ENCODE measurements around the gene AHRR.
"Not testable (repeated sequence)": the region's sequence is repeated elsewhere in the genome, so short reads cannot be mapped to it uniquely, and the experiment has no call there.

The AHRR gene

DNA sequence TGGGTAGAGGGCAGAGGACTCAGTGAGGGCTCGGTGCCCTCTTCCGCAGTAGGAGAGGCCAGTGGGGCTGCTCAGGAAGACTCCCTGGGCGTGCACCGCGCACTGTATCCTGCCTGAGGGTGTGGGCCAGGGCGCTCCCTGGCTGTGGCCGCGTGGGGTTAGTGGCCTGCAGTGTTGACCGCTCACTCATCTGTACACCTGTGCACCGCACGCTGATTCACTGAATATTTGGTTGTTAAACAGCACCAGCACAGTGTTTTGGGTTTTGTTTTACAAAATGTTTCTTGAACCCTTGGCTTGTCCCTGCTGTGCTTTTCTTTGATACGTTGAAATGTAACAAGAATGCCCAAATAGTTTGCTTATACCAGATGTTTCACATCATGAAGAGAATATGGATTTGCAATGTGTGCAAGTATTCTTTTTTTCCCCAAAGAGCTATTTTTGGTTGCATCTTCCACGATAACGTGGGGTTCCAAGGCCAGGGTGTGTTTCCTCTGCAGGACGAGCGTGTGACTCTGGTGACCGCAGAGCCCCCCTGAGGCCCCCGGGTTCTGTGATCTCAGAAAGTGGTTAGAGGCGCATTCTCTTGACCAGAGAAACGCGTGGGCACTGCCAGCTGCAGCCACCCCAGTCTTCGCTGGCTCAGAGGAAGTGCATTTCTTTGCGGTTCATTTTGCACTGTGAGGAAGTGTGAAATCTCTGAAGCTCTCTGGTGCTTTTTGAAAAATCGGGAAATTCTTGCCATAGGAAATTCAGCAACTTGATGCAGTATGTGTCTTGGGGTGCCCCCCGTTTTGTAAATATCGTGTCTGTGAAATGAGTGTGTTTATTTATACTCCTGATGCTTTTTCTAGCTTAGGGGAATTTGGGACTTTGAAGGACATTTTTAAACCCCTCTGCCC lies 46.9 kb downstream of the AHRR start:
- DNase-seq = no peak

DNA sequence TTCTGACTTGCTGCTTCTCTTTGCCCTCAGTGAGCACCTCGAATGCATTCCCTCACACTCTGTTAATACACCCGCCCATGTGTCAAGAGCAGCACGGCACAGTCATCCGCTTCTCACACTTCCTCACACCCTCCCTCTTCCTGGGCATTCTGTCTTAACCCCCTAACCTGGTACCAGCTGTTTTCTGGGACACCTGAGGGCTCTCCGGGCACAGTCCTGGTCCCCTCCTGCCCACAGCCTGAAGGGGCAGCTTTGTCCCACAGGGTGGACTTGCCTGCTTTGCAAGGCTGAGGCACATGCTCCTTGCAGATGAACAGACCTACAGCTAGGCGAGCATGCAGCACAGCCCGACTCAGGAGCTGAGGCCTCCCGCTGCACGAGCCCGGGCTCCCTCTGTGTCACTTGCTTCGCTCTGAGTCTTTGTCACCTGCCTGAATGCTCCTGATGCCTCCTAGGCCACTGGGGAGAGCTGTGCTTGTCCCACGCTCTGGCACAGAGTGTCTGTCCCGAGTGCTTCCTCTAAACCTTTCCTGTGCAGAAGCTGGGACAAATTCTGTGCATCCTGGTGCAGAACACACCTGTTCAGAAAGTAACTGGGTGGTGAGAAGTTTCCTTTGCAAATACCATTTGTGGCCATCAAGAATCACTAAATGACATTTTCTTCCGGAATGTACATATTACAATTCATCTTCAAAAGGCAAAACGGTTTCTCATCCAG lies 47.8 kb downstream of the AHRR start:
- no peak for DNase-seq

DNA sequence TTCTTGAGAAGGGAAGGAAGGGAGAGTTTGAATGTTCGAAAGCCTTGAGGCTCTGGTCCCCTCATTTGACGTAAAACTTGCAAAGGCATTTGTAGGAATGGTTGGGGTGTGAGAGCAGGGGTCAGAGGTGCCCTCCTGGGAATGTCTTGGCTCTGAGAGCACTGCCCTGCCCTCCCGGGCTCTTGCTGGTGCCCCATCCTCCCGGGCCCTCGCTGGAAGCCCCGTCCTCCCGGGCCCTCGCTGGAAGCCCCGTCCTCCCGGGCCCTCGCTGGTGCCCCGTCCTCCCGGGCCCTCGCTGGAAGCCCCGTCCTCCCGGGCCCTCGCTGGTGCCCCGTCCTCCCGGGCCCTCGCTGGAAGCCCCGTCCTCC lies 48.3 kb downstream of the AHRR start:
- not testable (repeated sequence) for DNase-seq

DNA sequence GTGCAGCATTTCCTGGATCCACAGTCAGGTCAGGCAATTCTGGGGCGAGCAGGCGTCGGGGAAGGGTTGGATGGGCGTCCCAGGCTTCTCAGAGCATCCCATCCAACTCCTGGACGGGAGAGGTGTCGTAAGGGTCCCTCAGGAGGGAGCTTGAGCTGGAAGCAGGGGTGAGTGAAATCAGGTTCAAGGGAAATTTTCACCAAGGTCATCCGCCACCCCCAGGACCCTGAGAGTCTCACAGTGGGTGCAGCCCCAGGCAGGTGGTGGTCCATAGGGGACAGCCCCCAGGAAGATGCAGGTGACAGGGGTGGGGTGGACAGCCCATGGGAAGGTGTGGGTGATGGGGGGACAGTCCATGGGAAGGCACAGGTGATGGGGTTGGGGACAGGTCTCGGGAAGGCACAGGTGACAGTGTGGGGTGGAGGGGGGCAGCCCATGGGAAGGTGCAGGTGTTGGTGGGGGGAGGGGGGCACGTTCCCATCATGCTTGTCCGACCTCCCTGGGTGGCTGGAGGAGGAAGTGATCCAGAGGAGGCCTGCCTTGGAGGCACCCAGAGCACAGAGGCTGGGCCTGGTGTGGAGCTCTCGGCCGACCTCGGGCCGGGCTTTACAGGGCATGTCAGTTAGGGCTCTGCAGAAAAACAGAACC lies 48.9 kb downstream of the AHRR start:
- no peak for DNase-seq

DNA sequence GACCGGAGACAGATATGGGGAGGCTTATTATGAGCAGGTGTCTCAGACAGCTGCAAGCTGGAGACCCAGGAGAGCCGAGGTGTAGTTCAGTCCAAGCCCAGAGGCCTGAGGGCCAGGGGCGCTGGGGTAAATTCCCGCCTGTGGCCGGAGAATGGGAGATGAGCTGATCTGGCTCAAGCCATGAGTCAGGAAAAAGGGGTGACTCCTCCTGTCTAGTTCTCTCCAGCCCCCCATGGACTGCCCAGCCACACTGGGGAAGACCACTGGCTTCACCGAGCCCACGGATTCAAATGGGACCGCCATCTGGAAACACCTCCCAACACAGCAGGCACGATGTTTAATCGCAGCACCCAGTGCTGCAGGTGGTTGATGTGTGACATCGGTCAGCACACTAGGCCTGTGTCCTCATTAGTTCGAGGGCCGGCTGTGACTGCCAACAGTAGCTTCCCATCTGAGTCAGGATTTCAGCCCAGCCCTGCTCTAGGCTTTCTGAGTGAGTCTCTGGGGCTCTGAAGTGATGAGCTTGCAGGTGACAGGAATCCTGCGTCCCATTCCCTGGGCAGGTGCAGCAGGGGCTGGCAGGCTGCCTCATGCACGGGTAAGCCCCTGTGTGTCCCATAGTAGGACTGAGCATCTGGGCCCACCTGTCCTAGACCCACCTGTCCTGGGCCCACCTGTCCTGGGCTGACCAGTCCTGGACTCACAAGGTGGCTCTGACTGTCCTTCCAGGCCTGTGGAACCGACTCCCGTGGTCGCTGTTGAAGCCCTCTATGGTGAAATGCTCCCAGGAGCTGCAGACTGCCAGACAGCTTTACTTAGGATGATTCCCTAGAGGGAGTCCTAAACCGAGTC lies 49.7 kb downstream of the AHRR start:
- no peak for DNase-seq

DNA sequence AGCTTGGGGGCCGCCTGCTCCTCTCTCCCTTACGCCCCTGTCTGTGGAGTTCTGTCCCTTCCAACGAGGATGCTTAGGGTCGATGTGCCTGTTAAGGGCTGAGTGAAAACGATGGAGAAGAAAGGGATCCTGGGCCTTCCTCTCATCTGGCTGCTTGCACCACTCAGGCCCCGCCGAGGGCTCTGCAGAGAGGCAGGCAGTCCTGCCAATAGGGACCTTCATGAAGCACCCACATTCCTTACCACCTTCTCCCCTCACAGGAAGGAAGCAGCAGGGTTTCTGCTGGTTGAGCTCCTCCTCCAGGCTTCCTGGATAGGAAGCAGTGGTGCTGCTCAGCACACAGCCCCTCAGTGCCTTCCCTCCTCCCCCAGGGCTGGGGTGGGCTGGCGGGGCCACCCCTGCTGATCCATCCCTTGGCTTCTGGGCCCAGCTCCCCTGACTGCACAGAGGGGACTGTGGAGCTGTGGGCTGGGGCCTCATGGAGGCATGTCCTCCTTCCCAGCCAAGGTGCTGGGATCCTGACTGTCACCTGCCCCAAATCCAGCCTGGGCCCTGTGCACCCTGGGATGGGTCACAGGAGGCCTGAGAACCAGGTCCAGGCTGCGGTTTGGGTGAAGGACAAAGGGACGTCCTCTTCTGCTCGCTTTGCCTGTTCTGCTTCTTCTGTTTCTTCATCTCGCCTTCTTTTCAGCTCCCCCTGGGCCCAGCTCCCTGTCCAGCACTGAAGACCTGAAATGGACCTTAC lies 50.5 kb downstream of the AHRR start:
- DNase-seq = no peak

DNA sequence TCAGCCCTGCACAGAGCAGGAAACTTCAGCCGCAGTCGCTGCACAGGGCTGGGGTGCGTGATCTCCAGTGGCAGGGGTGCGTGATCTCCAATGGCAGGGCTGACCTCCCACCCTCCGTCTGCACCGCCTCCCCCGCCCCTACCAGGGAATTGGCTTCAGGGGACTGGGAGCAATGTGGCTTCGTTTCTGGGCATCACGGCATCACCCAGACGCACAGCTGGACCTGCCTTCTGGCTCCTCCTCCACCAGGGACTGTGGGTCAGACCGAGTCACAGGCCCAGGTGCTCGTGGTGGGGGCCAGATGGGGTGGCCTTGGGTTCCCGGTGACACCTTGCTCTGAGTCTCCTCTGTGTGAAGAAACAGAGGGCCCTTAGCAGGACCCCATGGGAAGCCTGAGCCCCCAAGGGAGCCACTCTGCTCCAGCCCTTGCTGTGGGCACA lies 51.1 kb downstream of the AHRR start:
- no peak for DNase-seq

DNA sequence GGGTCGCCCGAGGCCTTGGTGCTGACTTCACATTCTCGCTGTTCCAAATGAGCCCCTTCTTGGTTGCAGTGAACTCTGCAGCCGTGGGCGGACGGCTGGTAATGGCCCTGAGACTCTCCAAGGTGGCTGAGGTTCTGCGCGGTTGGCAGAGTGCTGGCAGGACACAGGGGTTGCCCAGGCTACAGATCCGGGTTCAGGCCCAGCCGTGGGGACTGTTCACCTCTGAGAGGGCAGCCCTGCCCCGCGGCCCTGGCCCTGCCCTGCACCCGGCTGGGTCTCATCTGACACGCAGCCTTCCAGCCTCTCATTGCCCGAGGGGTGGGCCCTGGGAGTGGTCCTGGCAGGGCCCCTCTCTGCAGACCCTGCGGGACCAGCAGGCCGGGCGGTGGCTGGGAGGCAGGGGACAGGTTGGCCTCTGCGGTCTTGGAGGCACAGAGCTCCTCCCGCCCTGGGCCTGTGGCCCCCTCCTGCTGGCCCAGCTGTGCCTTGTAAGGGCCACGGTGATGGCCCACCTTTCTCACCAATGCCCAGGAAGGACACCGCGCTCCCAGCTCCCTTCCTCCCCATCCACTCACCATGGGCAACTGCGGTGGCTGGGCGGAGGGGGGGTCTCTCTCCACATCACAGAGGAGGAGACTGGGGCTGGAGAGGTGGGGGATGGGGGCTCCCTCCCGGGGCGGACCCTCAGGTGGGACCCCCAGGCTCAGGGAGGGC lies 51.6 kb downstream of the AHRR start:
- DNase-seq = no peak

DNA sequence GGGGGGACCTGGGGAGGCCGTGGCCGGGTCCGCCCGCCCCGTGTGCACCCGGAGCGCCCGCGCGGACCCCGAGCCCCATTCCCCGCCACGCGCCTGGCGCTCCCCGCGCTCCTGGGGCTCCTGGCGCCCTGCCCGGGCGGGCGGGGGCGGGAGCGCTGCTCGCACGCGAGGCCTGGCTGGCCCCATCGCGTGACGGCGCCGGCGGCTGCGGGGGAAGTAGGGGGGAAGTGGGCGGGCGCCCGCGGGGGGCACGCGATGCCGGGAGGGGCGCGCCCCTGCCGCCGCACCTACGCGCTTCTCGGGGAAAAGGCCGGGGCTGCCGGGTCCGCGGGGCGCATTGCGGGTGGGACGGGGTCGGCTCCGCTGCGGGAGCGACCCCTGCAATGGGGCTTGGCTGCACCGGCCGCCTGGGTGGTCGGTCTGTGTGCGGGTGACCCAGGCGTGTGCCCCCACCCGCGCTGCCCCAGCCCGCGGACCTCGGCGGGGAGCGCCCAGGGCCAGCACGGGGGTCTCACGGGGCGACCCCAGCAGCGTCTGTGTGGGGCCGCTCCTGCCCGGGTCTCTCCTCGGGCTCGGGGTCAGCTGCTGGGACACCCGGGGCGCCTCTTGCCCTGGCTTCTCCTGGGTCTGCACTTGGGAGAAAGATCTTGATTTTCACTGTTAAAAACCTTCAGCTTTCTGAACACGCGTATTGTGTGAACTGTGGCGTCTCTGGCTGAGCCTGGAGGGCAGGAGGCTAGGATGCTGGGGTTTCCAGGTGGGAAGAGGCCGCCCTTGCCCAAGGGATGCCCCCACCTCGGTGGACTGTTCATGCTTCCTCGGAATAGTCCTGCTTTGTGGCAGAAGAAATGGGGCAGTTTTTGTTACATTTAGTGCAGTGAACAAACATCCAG lies 52.4 kb downstream of the AHRR start:
- peak; percentile 77 for DNase-seq

DNA sequence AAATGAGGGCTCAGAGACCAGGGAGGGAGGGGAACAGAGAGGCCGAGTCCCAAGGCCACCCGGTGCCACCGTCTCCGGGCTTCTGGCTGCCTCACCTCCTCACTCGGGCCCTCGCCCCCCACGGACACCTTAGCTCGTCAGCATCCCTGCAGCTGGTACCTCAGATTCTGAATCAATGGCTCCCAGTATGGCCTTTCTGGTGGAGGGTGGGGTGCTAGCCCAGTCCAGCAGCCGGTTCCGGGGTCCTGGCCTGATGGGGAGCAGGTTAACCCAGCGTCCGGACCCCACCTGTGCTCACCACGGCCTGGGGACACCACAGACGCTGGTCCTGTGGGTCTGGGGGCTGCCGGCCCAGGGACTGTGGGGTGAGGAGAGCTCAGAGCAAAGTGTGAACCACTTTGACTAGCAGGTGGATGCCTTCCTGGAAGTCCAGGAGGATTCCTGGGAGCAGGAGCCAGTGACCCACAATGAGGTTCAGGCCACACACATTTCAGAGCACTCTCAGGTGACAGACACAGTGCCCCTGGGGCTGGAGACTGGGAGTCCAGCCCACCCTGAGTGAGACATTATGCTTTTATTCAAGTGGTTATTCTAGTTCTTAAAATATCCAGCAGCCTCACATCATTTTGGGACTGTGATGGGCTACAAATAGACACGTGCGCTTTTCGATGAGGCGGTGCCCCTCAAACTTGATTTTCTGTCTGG lies 53.3 kb downstream of the AHRR start:
- DNase-seq = no peak

DNA sequence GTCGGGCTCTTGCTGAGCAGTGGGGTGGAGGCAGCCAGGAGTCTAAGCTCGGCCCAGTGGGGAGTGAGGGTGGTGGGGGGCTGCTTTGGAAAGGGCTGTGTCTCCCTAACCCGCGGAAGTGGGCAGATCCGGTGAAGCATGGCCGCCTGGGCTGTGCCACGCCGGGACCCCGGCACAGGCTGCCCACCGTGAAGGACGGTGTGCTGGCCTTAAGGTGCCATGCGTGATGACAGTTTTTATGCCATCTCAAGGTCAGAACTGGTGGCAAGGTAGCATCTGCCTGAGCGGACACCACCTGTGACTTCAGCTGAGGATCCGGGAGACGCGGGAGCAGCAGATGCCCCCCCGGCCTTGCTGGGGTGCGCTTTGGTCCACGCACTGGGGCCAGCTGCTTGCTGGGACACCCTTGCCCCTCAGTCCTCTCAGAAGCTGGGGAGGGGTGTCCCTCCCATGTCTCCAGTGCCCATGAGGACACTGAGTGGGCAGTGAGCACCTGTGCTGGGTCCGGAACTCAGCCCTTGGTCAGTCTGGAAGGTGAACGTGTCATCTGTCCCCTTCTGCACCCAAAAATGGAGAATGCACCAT lies 53.9 kb downstream of the AHRR start:
- no peak for DNase-seq

DNA sequence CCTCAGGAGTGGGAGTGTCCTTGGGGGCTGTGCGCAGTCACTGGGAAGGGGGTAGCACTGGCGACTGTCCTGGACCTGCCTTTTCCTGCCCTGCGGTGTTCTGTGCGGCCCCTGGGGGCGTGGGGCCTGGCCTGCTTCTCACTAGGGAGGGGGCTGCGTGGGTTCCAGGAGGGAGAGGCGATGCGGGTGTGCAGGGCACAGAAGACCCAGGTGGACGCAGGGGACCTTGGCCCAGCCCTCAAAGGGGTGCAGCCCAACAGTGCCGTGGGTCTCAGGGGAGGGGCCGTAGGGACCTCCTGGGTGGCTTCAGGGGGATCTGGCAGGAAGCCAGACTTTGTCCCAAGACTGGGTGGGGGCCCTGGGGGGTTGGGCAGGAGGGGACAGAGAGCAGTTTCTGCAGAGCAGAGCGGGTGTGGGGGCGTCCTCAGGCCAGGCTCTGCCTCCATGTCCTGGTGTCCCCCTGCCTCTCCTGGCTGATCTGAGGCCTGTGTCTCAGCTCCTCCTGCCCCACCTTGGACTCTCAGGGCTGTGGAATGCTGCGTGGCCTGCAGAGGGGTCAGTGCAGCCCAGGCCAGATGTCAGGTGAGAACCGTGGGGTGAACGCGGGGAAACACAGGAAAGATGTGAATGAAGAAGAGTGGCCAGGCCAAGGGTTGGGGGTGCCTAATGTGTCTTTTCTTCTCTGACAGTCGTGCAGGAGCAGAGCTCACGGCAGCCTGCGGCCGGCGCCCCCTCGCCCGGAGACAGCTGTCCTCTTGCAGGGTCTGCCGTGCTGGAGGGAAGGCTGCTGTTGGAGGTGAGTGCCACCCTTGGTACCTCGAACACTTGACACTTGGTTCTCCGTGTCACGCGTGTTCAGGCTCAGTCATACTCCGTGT lies 54.6 kb downstream of the AHRR start:
- no peak for DNase-seq

DNA sequence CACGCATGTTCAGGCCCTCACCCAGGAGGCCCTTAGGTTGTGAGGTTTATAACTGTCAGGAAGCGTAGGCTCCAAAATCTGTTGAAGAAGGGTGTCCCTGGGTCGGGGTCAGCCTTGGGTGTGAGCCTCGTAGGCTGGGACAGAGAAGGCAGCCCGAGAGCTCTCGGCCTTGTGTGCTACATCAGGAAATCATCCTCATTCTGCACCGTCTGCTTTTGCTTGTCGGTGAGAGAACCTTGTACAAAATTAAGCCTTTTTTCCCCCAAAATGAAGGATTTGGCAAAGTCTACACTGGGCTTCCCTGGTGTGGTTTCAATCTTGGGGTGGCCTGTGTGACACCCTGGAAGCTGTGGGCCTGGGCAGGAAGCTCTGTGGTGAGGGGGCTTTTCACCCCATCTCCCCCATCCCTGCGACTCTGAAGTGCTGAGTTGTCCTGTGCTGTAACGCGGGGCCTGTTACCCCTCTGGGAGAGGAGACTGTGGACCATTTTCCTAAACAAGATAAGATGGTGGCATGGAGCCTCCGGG lies 55.3 kb downstream of the AHRR start:
- DNase-seq = no peak

DNA sequence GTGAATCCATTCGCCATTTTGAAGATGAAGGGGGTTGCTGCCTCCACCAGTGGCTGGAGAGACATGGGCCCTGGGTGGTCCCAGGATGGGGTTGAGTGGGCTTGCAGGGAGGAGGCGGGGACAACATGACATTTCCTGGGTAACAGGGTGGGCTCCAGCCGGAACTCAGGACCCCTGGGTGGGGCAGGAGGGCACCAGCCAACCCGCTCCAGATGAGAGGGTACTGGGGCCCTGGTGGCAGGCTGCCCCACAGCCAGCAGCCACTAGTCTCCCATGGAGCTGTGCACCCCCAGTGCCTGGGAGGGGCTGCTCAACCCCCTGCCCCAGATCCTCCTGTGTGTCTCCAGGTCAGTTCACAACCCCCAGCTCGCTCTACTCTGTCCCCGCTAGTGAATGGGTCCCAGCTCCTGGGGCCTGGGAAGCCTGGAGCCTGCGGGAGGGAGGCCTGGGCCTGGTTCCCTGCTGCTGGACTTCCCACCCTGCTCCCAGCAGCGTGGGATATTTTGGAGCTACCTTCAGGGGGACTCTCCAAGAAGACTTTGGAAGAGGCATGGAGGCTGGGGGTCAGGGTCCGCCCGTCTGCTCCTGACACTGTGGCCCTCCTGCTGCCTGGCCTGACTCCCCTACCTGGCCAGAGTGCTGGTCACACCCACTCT lies 55.9 kb downstream of the AHRR start:
- no peak for DNase-seq

DNA sequence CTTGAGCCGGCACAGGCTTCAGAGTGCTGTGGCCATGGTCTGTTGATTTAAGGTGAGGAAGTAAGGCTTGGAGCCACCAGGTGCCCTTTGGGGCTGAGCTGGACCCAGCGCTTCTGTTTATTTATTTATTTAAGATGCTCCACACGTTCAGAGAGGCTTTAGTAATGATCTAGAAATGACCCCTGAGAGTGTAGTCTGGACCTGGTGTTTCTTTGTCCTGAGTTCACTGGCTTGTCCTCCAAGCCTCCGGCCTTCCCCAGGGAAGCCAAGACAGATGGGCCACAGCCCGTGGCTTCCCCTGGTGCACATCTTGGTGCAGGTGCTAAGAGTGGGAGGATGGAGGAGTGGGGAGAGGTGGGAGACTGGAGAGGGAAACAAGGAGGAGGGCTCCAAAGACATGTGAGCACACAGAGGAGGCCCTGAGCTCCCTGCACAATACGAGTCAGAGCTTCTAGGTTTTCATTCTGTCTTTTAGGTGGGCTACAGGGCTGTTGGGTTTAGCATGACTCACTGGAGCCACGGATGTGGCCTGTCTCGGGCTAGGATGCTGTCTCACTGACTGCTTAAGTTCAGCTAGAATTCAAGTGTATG lies 56.9 kb downstream of the AHRR start:
- peak; percentile 56 for DNase-seq

DNA sequence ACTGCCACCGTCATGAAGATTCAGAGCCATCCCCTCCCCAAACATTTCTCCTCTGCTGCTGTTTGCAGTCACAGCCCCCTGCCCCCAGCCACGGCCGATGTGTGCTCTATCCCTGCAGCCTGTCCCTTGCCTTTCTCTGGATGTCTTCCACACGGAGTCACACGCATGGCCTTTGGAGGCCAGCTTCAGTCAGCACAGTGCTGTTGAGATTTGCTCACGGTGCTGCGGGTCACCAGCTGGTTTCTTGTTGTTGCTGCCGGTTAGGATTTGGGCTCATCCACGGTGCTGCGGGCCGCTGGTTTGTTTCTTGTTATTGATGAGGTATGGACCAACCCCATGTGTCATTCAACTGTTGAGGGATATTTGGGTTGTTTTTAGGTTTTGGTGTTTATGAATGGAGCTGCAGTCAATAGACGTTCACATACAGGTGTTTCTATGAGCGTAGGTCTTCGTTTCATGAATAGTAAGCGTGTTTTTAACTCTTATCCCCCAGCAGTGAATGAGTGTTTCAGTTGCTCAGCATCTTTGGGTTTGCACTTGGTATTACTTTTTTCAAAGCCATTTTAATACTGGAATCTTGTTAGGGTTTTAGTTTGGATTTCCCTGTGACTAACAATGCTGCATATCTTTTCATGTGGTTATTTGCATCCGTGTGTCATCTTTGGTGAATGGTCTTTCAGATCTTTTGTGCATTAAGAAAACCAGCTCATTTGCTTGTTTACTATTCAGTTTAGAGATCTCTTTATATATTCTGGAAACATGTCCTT lies 57.6 kb downstream of the AHRR start:
- no peak for DNase-seq

All from stimulated activated CD4-positive, alpha-beta T cell treated with anti-CD3 and anti-CD28 coated beads, Interleukin-1b, Interleukin-23, amount 100 ng/mL, for 48 hours (primary cell).